Embryonic facial prominence (tissue), 1 donor: ENCODE results near the gene PIN1.
"Not testable (repeated sequence)": the region's sequence is repeated elsewhere in the genome, so short reads cannot be mapped to it uniquely, and the experiment has no call there.

ENCODE experiments used
- DNase-seq: peaks from one replicate; pipeline ENCODE4 v3.0.0-alpha.2; 2016; ENCODE audit errors: extremely low spot score

PIN1 gene

DNA sequence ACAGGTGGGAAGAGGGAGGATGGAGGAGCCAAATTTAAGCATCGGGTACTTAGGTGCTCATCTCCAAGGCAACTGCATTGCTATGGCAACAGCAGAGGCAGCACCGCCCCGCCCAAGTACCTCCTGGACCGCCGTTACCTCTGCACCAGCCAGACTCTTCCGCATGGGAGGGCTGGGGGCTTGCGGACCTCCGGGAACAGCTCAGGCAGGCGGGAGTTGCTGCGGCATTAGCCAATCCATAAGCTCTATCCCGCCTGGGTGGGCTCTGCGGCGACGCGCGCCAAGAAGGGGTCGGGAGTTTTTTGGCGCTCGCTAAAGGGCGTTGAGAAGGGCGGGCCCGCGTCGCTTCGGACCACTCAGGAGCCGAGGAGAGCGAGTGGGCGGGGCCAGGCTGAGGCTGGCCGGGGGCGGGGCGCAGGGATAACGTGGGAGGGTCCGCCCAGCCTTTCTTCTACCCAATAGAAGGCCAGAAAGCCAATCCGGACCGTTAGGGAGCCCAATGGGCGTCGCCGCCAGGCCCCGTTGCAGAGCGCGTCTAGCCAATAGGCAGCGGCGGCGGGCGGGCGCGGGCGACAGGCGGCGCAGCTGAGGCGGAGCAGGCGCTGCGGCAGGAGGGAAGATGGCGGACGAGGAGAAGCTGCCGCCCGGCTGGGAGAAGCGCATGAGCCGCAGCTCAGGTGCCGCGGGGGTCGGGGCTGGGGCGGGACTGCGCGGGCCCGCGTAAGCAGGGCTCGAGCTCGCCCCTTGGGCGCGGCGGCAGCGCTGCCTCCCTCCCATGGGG, at the start of gene PIN1:
TSS of gene PIN1 (plus strand) at position 593 of the 781 bp plus-strand sequence. CDS start at position 620, 27 bp downstream.
- DNase-seq = peak; percentile 98

- DNase-seq = peak; percentile 96
Measured at GRCh38 chr19:9785367-9786331, 49.5 kb upstream of the PIN1 start.

DNA sequence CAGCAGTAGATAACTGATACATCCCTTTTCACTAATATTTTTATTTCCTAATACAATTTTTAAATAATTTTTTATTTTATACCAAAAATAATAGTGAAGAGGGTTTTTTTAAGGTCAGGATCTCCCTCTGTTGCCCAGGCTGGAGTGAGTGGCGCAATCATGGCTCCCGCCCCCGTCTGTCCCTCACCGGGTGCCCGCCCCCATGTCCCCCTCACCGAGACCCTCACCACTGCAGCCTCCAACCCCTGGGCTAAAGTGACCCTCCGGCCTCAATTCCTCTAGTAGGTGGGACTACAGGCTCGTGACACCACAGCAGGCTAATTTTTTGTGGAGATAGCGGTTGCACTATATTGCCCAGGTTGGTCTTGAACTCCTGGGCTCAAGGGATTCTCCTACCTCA, 48.8 kb upstream of the PIN1 start:
- no peak for DNase-seq

DNA sequence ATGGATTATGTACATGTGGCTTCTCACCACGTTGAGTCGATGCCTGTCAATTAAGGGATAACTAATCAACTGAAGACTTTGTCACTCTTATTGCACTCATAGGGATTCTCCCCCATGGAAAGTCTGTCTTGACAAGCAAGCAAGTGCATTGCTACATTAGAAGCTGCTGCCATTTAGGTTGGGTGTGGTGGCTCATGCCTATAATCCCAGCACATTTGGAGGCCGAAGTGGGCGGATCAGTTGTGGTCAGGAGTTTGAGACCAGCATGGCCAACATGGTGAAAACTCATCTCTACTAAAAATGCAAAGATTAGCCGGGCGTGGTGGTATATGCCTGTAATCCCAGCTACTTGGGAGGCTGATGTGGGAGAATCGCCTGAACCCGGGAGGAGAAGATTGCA, 48.3 kb upstream of the PIN1 start:
- no peak for DNase-seq

GRCh38 chr19:9788604-9789003, 46.5 kb upstream of the PIN1 start:
- not testable (repeated sequence) for DNase-seq

GRCh38 chr19:9789066-9789465, 46.1 kb upstream of the PIN1 start:
- DNase-seq = no peak

GRCh38 chr19:9789579-9789978, 45.5 kb upstream of the PIN1 start:
- DNase-seq = not testable (repeated sequence)

DNA sequence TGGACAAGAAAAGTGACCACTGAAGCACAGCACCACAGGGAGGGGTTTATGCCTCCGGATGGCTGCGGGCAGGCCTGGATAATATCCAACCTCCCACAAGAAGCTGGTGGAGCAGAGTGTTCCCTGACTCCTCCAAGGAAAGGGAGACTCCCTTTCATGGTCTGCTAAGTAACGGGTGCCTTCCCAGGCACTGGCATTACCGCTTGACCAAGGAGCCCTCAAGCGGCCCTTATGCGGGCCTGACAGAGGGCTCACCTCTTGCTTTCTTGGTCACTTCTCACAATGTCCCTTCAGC, 44.1 kb upstream of the PIN1 start:
- DNase-seq = not testable (repeated sequence)

DNA sequence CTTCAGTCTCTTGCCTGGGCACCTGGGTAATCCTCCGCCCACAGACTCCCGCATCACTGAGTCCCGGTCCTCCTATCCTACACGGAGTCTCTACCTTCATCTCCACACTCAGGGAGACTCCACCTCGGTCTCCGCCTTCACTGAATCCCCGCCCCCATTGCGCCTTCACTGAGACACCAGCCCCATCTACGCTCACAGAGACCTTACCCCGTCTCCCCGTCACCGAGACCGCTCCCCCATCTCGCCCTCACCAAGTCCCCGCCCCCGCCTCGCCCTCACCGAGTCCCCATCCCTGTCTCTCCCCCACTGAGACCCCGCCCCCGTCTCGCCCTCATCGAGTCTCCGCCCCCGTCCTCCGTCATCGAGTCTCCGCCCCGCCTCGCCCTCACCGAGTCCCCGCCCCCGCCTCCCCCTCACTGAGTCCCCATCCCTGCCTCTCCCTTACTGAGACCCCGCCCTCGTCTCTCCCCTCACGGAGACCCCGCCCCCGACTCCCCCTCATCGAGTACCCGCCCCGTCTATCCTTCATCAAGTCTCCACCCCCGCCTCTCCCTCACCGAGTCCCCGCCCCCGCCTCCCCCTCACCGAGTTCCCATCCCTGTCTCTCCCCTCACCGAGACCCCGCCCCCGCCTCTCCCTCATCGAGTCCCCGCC, 43.4 kb upstream of the PIN1 start:
- peak; percentile 97 for DNase-seq

DNA sequence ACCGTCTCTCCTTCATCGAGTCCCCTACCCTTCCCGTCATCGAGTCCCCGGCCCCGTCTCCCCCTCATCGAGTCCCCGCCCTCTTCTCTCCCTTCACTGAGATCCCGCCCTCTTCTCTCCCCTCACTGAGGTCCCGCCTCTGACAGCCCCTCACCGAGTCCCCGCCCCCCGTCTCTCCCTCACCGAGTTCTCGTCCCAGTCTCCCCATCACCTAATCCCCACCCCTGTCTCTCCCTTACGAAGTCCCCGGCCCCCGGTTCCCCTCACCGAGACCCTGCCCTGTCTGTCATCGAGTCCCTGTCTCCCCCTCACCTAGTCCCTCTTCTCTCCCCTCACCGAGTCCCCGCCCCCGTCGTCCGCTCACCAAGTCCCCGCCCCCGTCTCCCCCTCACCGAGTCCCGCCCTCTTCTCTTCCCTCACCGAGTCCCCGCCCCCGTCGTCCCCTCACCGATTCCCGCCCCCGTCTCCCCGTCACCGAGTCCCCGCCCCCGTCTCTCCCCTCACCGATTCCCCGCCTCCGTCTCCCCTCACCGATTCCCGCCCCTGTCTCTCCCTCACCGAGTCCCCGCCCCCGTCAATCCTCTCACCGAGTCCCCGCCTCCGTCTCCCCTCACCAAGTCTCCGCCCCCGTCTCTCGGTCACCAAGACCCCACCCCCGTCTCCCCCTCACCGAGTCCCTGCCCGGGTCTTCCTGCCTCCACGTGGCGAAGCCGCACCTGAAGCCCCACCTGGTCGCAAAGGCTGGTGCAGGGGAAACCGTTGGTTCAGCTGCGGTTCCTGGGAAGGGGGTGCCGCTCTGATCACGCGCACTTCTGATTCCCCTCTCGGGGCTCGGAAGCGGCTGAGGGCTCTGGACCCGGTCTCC, 42.7 kb upstream of the PIN1 start:
- DNase-seq = peak; percentile 96

GRCh38 chr19:9793071-9793591, 42.0 kb upstream of the PIN1 start:
- DNase-seq = no peak

GRCh38 chr19:9796113-9796773, 38.9 kb upstream of the PIN1 start:
- peak; percentile 71 for DNase-seq

DNA sequence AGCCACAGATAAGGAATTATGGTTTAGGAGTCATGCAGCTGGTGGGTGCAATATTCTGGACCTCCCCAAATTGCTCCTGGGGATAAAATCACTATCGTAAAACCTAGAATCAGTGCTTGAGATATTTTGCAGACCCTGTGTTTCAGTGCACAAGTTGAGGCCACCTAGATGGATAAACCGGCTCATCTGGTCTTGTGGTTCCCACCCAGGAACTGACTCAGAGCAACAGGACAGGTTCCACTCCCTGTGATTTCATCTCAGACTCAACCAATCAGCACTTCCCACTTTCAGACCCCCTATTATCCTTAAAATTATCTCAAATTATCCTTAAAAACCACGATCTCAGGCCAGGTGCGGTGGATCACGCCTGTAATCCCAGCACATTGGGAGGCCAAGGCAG, 37.2 kb upstream of the PIN1 start:
- no peak for DNase-seq

- DNase-seq = no peak
Measured at GRCh38 chr19:9799162-9799561, 36.0 kb upstream of the PIN1 start.

GRCh38 chr19:9801976-9802375, 33.1 kb upstream of the PIN1 start:
- no peak for DNase-seq

GRCh38 chr19:9806803-9807202, 28.3 kb upstream of the PIN1 start:
- no peak for DNase-seq

- no peak for DNase-seq
Measured at GRCh38 chr19:9808855-9809824, 26.0 kb upstream of the PIN1 start.

GRCh38 chr19:9811139-9811538, 24.0 kb upstream of the PIN1 start:
- no peak for DNase-seq

GRCh38 chr19:9818175-9818733, 16.9 kb upstream of the PIN1 start:
- no peak for DNase-seq
